Activated T-helper 9 cell treated with anti-CD3 and anti-CD28 coated beads, Interleukin-2, amount 50 U/mL, for 16 hours (primary cell): ENCODE results near the gene HGFAC.

Source experiments
- DNase-seq: peaks from one replicate; pipeline ENCODE4 v3.0.0-alpha.2; 2020; ENCODE audit warnings: low read depth

Gene HGFAC

GRCh38 chr4:3426465-3427133 is 15.2 kb upstream of the HGFAC start:
- no peak for DNase-seq

- DNase-seq: no peak
Measured at GRCh38 chr4:3427134-3427476, 14.7 kb upstream of the HGFAC start.

- no peak for DNase-seq
Measured at GRCh38 chr4:3427706-3428446, 13.9 kb upstream of the HGFAC start.

GRCh38 chr4:3429651-3430050 is 12.1 kb upstream of the HGFAC start:
- no peak for DNase-seq

GRCh38 chr4:3430524-3430923 is 11.2 kb upstream of the HGFAC start:
- DNase-seq: no peak

GRCh38 chr4:3431446-3431993 is 10.2 kb upstream of the HGFAC start:
- no peak for DNase-seq

- no peak for DNase-seq
Measured at GRCh38 chr4:3432381-3432790, 9.4 kb upstream of the HGFAC start.

- DNase-seq: no peak
Measured at GRCh38 chr4:3433138-3433869, 8.5 kb upstream of the HGFAC start.

- no peak for DNase-seq
Measured at GRCh38 chr4:3434881-3435685, 6.7 kb upstream of the HGFAC start.

GRCh38 chr4:3435686-3435956 is 6.1 kb upstream of the HGFAC start:
- no peak for DNase-seq

GRCh38 chr4:3436048-3436797 is 5.5 kb upstream of the HGFAC start:
- DNase-seq: no peak

- no peak for DNase-seq
Measured at GRCh38 chr4:3436798-3437581, 4.8 kb upstream of the HGFAC start.

- no peak for DNase-seq
Measured at GRCh38 chr4:3437582-3437936, 4.2 kb upstream of the HGFAC start.

- DNase-seq: no peak
Measured at GRCh38 chr4:3437998-3438846, 3.5 kb upstream of the HGFAC start.

GRCh38 chr4:3438847-3439180 is 3.0 kb upstream of the HGFAC start:
- no peak for DNase-seq

- DNase-seq: no peak
Measured at GRCh38 chr4:3439391-3439790, 2.4 kb upstream of the HGFAC start.

GRCh38 chr4:3440011-3440410 is 1.8 kb upstream of the HGFAC start:
- DNase-seq: no peak

GRCh38 chr4:3440979-3441500 is 728 bp upstream of the HGFAC start:
- no peak for DNase-seq

GRCh38 chr4:3442460-3442958 is 741 bp downstream of the HGFAC start:
- DNase-seq: no peak
